GM18861 (cell line): Measurements from ENCODE around the gene GAPDHS.

ENCODE experiments used
- ATAC-seq: cut with Tn5 transposase; IDR thresholded peaks from one replicate; pipeline ENCODE4 v1.9.1; 2021; ENCODE audit not compliant: unreplicated experiment

The GAPDHS gene

GRCh38 chr19:35556025-35556590 lies 22.9 kb downstream of the GAPDHS start:
- no peak for ATAC-seq

- ATAC-seq, result no peak
Measured at GRCh38 chr19:35556846-35557538, 23.7 kb downstream of the GAPDHS start.

- ATAC-seq, result no peak
Measured at GRCh38 chr19:35557539-35558399, 24.5 kb downstream of the GAPDHS start.

GRCh38 chr19:35558400-35559280 lies 25.4 kb downstream of the GAPDHS start:
- no peak for ATAC-seq

GRCh38 chr19:35559281-35559659 lies 26.0 kb downstream of the GAPDHS start:
- no peak for ATAC-seq

- ATAC-seq, result no peak
Measured at GRCh38 chr19:35559781-35560180, 26.5 kb downstream of the GAPDHS start.

- ATAC-seq, result no peak
Measured at GRCh38 chr19:35560271-35560670, 27.0 kb downstream of the GAPDHS start.

- no peak for ATAC-seq
Measured at GRCh38 chr19:35560677-35561076, 27.4 kb downstream of the GAPDHS start.

- ATAC-seq, result no peak
Measured at GRCh38 chr19:35561436-35561835, 28.2 kb downstream of the GAPDHS start.

- no peak for ATAC-seq
Measured at GRCh38 chr19:35562336-35562735, 29.1 kb downstream of the GAPDHS start.

GRCh38 chr19:35562776-35563175 lies 29.5 kb downstream of the GAPDHS start:
- no peak for ATAC-seq

GRCh38 chr19:35563207-35563829 lies 30.1 kb downstream of the GAPDHS start, which contains the start of gene ATP4A:
ATP4A (minus strand) TSS chr19:35563658; CDS start chr19:35563629, 29 bp downstream.
- no peak for ATAC-seq

GRCh38 chr19:35565016-35565856 lies 32.0 kb downstream of the GAPDHS start:
- ATAC-seq, result no peak

GRCh38 chr19:35566738-35567137 lies 33.5 kb downstream of the GAPDHS start:
- ATAC-seq, result no peak

GRCh38 chr19:35569281-35569781 lies 36.1 kb downstream of the GAPDHS start:
- no peak for ATAC-seq

- no peak for ATAC-seq
Measured at GRCh38 chr19:35571406-35571965, 38.2 kb downstream of the GAPDHS start.

GRCh38 chr19:35577918-35578317 lies 44.7 kb downstream of the GAPDHS start:
- ATAC-seq, result no peak

GRCh38 chr19:35578707-35579106 lies 45.5 kb downstream of the GAPDHS start:
- no peak for ATAC-seq

GRCh38 chr19:35582760-35583159 lies 49.5 kb downstream of the GAPDHS start:
- ATAC-seq, result no peak
